H9 (cell line): Measurements from ENCODE around the gene SLC12A1. TPM values are rescaled to one million over a fixed set of nuclear protein-coding genes. Genes with fewer than 3 reads are reported as not detected.

ENCODE experiments used
- DNase-seq: peaks from one replicate; pipeline ENCODE4 v3.0.0-alpha.2; 2017
- H2AFZ ChIP-seq: one replicate; pipeline ENCODE4 v1.6.1; 2013; ENCODE audit warnings: mild to moderate bottlenecking, low read length, control low read depth, moderate library complexity
- H2AK5ac ChIP-seq: 2 replicates; pipeline ENCODE4 v1.6.1; 2013; ENCODE audit warnings: low read length, control low read depth, mixed read lengths; ENCODE audit not compliant: insufficient read length
- H2BK120ac ChIP-seq: one replicate; pipeline ENCODE4 v1.6.1; 2013; ENCODE audit warnings: low read depth, mild to moderate bottlenecking, low read length, control low read depth, inconsistent platforms; ENCODE audit not compliant: poor library complexity, severe bottlenecking
- H2BK12ac ChIP-seq: 2 replicates; pipeline ENCODE4 v1.6.1; 2013; ENCODE audit warnings: low read length, control low read depth, mixed read lengths, low read depth; ENCODE audit not compliant: insufficient read length
- H2BK15ac ChIP-seq: 2 replicates; pipeline ENCODE4 v1.6.1; 2013; ENCODE audit warnings: low read depth, low read length, control low read depth
- H2BK20ac ChIP-seq: one replicate; pipeline ENCODE4 v1.6.1; 2013; ENCODE audit warnings: low read depth, mild to moderate bottlenecking, low read length, control low read depth, inconsistent platforms; ENCODE audit not compliant: poor library complexity, severe bottlenecking
- H2BK5ac ChIP-seq: 2 replicates; pipeline ENCODE4 v1.6.1; 2013; ENCODE audit warnings: low read length, control low read depth, mixed read lengths; ENCODE audit not compliant: insufficient read length
- H3K14ac ChIP-seq: 2 replicates; pipeline ENCODE4 v1.6.1; 2013; ENCODE audit warnings: low read length, control low read depth; ENCODE audit not compliant: insufficient read depth
- H3K18ac ChIP-seq: 2 replicates; pipeline ENCODE4 v1.6.1; 2013; ENCODE audit warnings: low read depth, mild to moderate bottlenecking, mixed read lengths, low read length, control low read depth; ENCODE audit not compliant: insufficient read length
- H3K23ac ChIP-seq: 2 replicates; pipeline ENCODE4 v1.6.1; 2013; ENCODE audit warnings: low read length, control low read depth, mixed read lengths, low read depth; ENCODE audit not compliant: insufficient read length
- H3K23me2 ChIP-seq: 2 replicates; pipeline ENCODE4 v1.6.1; 2013; ENCODE audit warnings: low read depth, mild to moderate bottlenecking, mixed read lengths, low read length, control low read depth; ENCODE audit not compliant: insufficient read length, poor library complexity, severe bottlenecking
- H3K27ac ChIP-seq: 2 replicates; pipeline ENCODE4 v1.5.1; 2013; ENCODE audit warnings: low read length, control low read depth, mixed read lengths, low read depth; ENCODE audit not compliant: insufficient read length
- H3K27me3 ChIP-seq: 2 replicates; pipeline ENCODE4 v1.6.1; 2013; ENCODE audit warnings: low read length, control low read depth, inconsistent platforms; ENCODE audit not compliant: insufficient read depth
- H3K4ac ChIP-seq: 2 replicates; pipeline ENCODE4 v1.6.1; 2013; ENCODE audit warnings: low read depth, mild to moderate bottlenecking, control low read depth, inconsistent platforms, low read length, moderate library complexity
- H3K4me1 ChIP-seq: 2 replicates; pipeline ENCODE4 v1.6.1; 2013; ENCODE audit warnings: low read length, control low read depth, inconsistent platforms; ENCODE audit not compliant: insufficient read depth
- H3K4me2 ChIP-seq: 2 replicates; pipeline ENCODE4 v1.6.1; 2013; ENCODE audit warnings: low read length, control low read depth, mixed read lengths; ENCODE audit not compliant: insufficient read length, insufficient read depth
- H3K56ac ChIP-seq: 2 replicates; pipeline ENCODE4 v1.6.1; 2013; ENCODE audit warnings: low read depth, mild to moderate bottlenecking, mixed read lengths, low read length, control low read depth; ENCODE audit not compliant: insufficient read length
- H3K79me1 ChIP-seq: 2 replicates; pipeline ENCODE4 v1.6.1; 2013; ENCODE audit warnings: low read depth, mild to moderate bottlenecking, moderate library complexity, low read length, control low read depth, inconsistent platforms; ENCODE audit not compliant: insufficient read depth, poor library complexity, severe bottlenecking
- H3K79me2 ChIP-seq: 2 replicates; pipeline ENCODE4 v1.6.1; 2013; ENCODE audit warnings: low read length, control low read depth, inconsistent platforms; ENCODE audit not compliant: insufficient read depth
- H3K9ac ChIP-seq: 2 replicates; pipeline ENCODE4 v1.6.1; 2013; ENCODE audit warnings: low read length, control low read depth, mixed read lengths; ENCODE audit not compliant: insufficient read length; ENCODE audit errors: extremely low read depth
- H3K9me3 ChIP-seq: one replicate; pipeline ENCODE4 v1.6.1; 2013; ENCODE audit warnings: low read depth, low read length, inconsistent platforms; ENCODE audit not compliant: control insufficient read depth
- H3T11ph ChIP-seq: one replicate; pipeline ENCODE4 v1.6.1; 2013; ENCODE audit warnings: mild to moderate bottlenecking, low read length, control low read depth, inconsistent platforms
- H4K20me1 ChIP-seq: one replicate; pipeline ENCODE4 v1.6.1; 2013; ENCODE audit not compliant: control insufficient read depth, insufficient read length, insufficient read depth
- H4K5ac ChIP-seq: 2 replicates; pipeline ENCODE4 v1.6.1; 2013; ENCODE audit warnings: low read depth, mild to moderate bottlenecking, mixed read lengths, low read length, control low read depth; ENCODE audit not compliant: insufficient read length
- H4K8ac ChIP-seq: replicated peaks from 2 replicates; pipeline ENCODE4 v1.6.1; 2013; ENCODE audit warnings: low read length, control low read depth, mixed read lengths, low read depth; ENCODE audit not compliant: insufficient read length
- H4K91ac ChIP-seq: 2 replicates; pipeline ENCODE4 v1.6.1; 2013; ENCODE audit warnings: low read depth, mild to moderate bottlenecking, moderate library complexity, mixed read lengths, low read length, control low read depth; ENCODE audit not compliant: insufficient read length
- H3K27ac Mint-ChIP-seq, 3 experiments: 2 replicates in 2 of 3; 3 replicates in 1 of 3; pipeline ENCODE4 v1.8.0; 2020 to 2021; ENCODE audit warnings: mixed read lengths in 3 of 3, mild to moderate bottlenecking in 1 of 3, moderate library complexity in 1 of 3
- H3K27me3 Mint-ChIP-seq: 2 replicates; pipeline ENCODE4 v1.8.0; 2021; ENCODE audit warnings: low read depth, mild to moderate bottlenecking, moderate library complexity, mixed read lengths
- H3K36me3 Mint-ChIP-seq, 3 experiments: 2 replicates in 2 of 3; 3 replicates in 1 of 3; pipeline ENCODE4 v1.8.0; 2020 to 2021; ENCODE audit warnings: low read depth in 3 of 3, mixed read lengths in 3 of 3; ENCODE audit not compliant: insufficient read depth in 1 of 3
- H3K4me1 Mint-ChIP-seq, 2 experiments: 2 replicates each; pipeline ENCODE4 v1.8.0; 2020; ENCODE audit warnings: mixed read lengths in 2 of 2
- H3K4me3 Mint-ChIP-seq, 2 experiments: 2 replicates in 1 of 2; 3 replicates in 1 of 2; pipeline ENCODE4 v1.8.0; 2020 to 2021; ENCODE audit warnings: mild to moderate bottlenecking in 2 of 2, mixed read lengths in 2 of 2, moderate library complexity in 1 of 2
- H3K9me3 Mint-ChIP-seq, 2 experiments: 2 replicates in 1 of 2; 3 replicates in 1 of 2; pipeline ENCODE4 v1.8.0; 2020; ENCODE audit warnings: mild to moderate bottlenecking in 2 of 2, mixed read lengths in 2 of 2, moderate library complexity in 1 of 2
- WGBS: extraction: QIAGEN DNeasy Blood & Tissue Kit; methylation state at CpG from one replicate; pipeline ENCODE4 v1.1.7; 2013; ENCODE audit warnings: missing lambda C conversion rate, low lambda C conversion rate, mixed read lengths; ENCODE audit not compliant: insufficient read length; ENCODE audit errors: extremely low coverage; 5-methylcytosine and 5-hydroxymethylcytosine counted together
- total RNA-seq: library from RNA; stranded (reverse); gene quantifications from 2 replicates; pipeline ENCODE4 v1.2.1, GENCODE V29; 2021
- TF ChIP-seq, protein P1 (sequence below): fragments of 200-600 bp; sonication (generic); conservative IDR thresholded peaks from 3 replicates; pipeline ENCODE4 v1.8.0; 2021; ENCODE audit warnings: antibody characterized with exemption, mild to moderate bottlenecking

The SLC12A1 gene
- total RNA-seq, 1 experiment from 2014 or later, result 0.07 TPM

DNA sequence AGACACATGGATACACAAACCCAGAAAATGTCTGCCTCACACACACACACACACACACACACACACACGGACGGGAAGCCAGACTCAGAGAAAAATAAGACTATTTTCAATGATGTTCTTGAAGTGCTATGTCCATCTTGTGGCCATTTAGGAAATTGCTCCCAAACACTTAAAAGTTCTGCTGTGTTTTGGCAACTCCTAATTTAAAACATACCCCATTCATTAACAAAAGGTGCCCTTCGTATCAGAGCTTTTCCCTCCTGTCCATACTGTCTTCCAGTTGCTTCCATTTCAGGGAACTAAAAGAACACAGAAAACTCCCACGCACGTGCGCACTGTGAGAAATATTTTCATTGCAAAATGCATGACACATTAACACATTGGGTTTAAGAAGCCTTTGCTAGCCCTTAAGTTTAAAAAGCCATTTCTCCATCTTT is 44.6 kb downstream of the SLC12A1 start:
- H3K14ac ChIP-seq, result no peak overlapping the region
- H3K9me3 Mint-ChIP-seq, result no peaks in the 10 kb centered on the region
- no peak overlapping the region for H2AFZ ChIP-seq
- H3K4me1 ChIP-seq, result no peaks in the 10 kb centered on the region
- H4K8ac ChIP-seq, result no peak overlapping the region
- H4K91ac ChIP-seq, result no peak overlapping the region
- H3K27ac Mint-ChIP-seq, result no peak overlapping the region
- H3K23me2 ChIP-seq, result no peaks in the 10 kb centered on the region
- no peak overlapping the region for H3K23ac ChIP-seq
- H3K79me1 ChIP-seq, result no peaks in the 10 kb centered on the region
- no peak overlapping the region for H2BK20ac ChIP-seq
- no peak overlapping the region for H3K27ac ChIP-seq
- no peak overlapping the region for H3K4me2 ChIP-seq
- no peaks in the 10 kb centered on the region for H3K27me3 ChIP-seq
- no peak overlapping the region for H3T11ph ChIP-seq
- no peak overlapping the region for H3K4ac ChIP-seq
- TF ChIP-seq, protein P1, sequence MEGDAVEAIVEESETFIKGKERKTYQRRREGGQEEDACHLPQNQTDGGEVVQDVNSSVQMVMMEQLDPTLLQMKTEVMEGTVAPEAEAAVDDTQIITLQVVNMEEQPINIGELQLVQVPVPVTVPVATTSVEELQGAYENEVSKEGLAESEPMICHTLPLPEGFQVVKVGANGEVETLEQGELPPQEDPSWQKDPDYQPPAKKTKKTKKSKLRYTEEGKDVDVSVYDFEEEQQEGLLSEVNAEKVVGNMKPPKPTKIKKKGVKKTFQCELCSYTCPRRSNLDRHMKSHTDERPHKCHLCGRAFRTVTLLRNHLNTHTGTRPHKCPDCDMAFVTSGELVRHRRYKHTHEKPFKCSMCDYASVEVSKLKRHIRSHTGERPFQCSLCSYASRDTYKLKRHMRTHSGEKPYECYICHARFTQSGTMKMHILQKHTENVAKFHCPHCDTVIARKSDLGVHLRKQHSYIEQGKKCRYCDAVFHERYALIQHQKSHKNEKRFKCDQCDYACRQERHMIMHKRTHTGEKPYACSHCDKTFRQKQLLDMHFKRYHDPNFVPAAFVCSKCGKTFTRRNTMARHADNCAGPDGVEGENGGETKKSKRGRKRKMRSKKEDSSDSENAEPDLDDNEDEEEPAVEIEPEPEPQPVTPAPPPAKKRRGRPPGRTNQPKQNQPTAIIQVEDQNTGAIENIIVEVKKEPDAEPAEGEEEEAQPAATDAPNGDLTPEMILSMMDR, result peak; percentile 63
- H2BK120ac ChIP-seq, result no peak overlapping the region
- H3K56ac ChIP-seq, result no peak overlapping the region
- no peak overlapping the region for H2AK5ac ChIP-seq
- no peak overlapping the region for H3K18ac ChIP-seq
- H2BK5ac ChIP-seq, result no peak overlapping the region
- no peaks in the 10 kb centered on the region for H4K20me1 ChIP-seq
- H2BK12ac ChIP-seq, result no peak overlapping the region
- H3K36me3 Mint-ChIP-seq, result no peaks in the 10 kb centered on the region
- H3K9ac ChIP-seq, result no peak overlapping the region
- no peak overlapping the region for H3K4me3 Mint-ChIP-seq
- no peak overlapping the region for H2BK15ac ChIP-seq
- no peak overlapping the region for H4K5ac ChIP-seq
- no peaks in the 10 kb centered on the region for H3K79me2 ChIP-seq
- H3K4me1 Mint-ChIP-seq, result peaks cover 5% of the 10 kb centered on the region in 2 experiments
- H3K27me3 Mint-ChIP-seq, result no peaks in the 10 kb centered on the region
- peak; percentile 35 for DNase-seq
- no CpG with 5 or more reads among the region's 6 CpGs for WGBS
- H3K9me3 ChIP-seq, result no peaks in the 10 kb centered on the region
